SU-DHL-6 (cell line): ENCODE measurements around the gene DOCK1.

Experiments used
- H2AFZ ChIP-seq: fragments of 200-600 bp; sonication (generic); 2 replicates; pipeline ENCODE4 v1.6.1; 2014; ENCODE audit warnings: low read depth, mild to moderate bottlenecking, moderate library complexity, mixed read lengths, antibody characterized with exemption, low read length; ENCODE audit not compliant: severe bottlenecking
- H3F3A ChIP-seq: fragments of 200-600 bp; shearing (Covaris generic); 2 replicates; pipeline ENCODE4 v1.6.0; 2016; ENCODE audit warnings: antibody characterized with exemption, mild to moderate bottlenecking; ENCODE audit not compliant: insufficient read depth
- H3K27ac ChIP-seq: fragments of 200-600 bp; sonication (generic); 2 replicates; pipeline ENCODE4 v1.5.1; 2016; ENCODE audit warnings: low read depth, mild to moderate bottlenecking, low read length, moderate library complexity, mixed read lengths
- H3K27me3 ChIP-seq: fragments of 200-600 bp; sonication (generic), shearing (Covaris generic); 2 replicates; pipeline ENCODE4 v1.6.0; 2014; ENCODE audit warnings: mild to moderate bottlenecking, low read length
- H3K36me3 ChIP-seq: fragments of 200-600 bp; sonication (generic); 2 replicates; pipeline ENCODE4 v1.6.1; 2014; ENCODE audit warnings: mild to moderate bottlenecking, low read length, mixed read lengths
- H3K4me2 ChIP-seq: fragments of 300-600, 200-600 bp; shearing (Covaris generic), sonication (generic); 2 replicates; pipeline ENCODE4 v1.6.0; 2014; ENCODE audit warnings: low read length, low read depth, mild to moderate bottlenecking; ENCODE audit not compliant: poor library complexity, severe bottlenecking
- H3K4me3 ChIP-seq: fragments of 200-600 bp; sonication (generic); 2 replicates; pipeline ENCODE4 v1.5.1; 2014; ENCODE audit warnings: antibody characterized with exemption, low read length, mild to moderate bottlenecking, mixed read lengths; ENCODE audit not compliant: insufficient read depth, poor library complexity, severe bottlenecking
- H3K79me2 ChIP-seq: fragments of 200-600 bp; sonication (generic); 2 replicates; pipeline ENCODE4 v1.6.1; 2014; ENCODE audit warnings: mild to moderate bottlenecking, low read length, moderate library complexity; ENCODE audit not compliant: insufficient read depth
- H3K9ac ChIP-seq: fragments of 200-600 bp; sonication (generic); 2 replicates; pipeline ENCODE4 v1.7.0; 2014; ENCODE audit warnings: mild to moderate bottlenecking, low read length
- H3K9me2 ChIP-seq: fragments of 200-600 bp; sonication (generic); replicated peaks from 2 replicates; pipeline ENCODE4 v1.6.1; 2014; ENCODE audit warnings: low read length; ENCODE audit not compliant: insufficient read depth
- H3K9me3 ChIP-seq: fragments of 200-600 bp; sonication (generic); 2 replicates; pipeline ENCODE4 v1.6.1; 2014; ENCODE audit warnings: low read length, mixed read lengths; ENCODE audit not compliant: insufficient read depth
- H4K20me1 ChIP-seq: fragments of 200-600 bp; sonication (generic); 2 replicates; pipeline ENCODE4 v1.6.1; 2014; ENCODE audit warnings: low read depth, mild to moderate bottlenecking, antibody characterized with exemption, low read length, moderate library complexity, mixed read lengths
- CTCF ChIP-seq: fragments of 200-600 bp; sonication (generic); IDR thresholded peaks from one replicate; pipeline ENCODE4 v1.5.1; 2017; ENCODE audit warnings: antibody characterized with exemption, mild to moderate bottlenecking, low read length, moderate library complexity; ENCODE audit not compliant: insufficient read depth, poor library complexity, severe bottlenecking
- EZH2phosphoT487 ChIP-seq: fragments of 200-600 bp; sonication (generic), shearing (Covaris generic); conservative IDR thresholded peaks from 2 replicates; pipeline ENCODE4 v1.6.1; 2018; ENCODE audit warnings: mild to moderate bottlenecking, antibody characterized with exemption, low read length, moderate library complexity, mixed read lengths

DOCK1 gene

GRCh38 chr10:126929391-126929790 is 24.2 kb downstream of the DOCK1 start:
- Histone ChIP-seq H3K4me2 (no peak overlapping the region), H3K36me3 (no peaks in the 10 kb centered on the region), H3K27me3 (no peaks in the 10 kb centered on the region), H3K79me2 (no peaks in the 10 kb centered on the region), H3F3A (no peaks in the 10 kb centered on the region), H3K4me3 (no peak overlapping the region), H3K9me3 (no peaks in the 10 kb centered on the region), H3K9ac (no peak overlapping the region), H3K9me2 (no peaks in the 10 kb centered on the region), H2AFZ (no peak overlapping the region), H4K20me1 (no peaks in the 10 kb centered on the region), H3K27ac (no peak overlapping the region)
- TF ChIP-seq CTCF (no peak), EZH2phosphoT487 (no peak)

- Histone ChIP-seq H3K9ac (no peak overlapping the region), H3K27ac (no peak overlapping the region), H3F3A (no peaks in the 10 kb centered on the region), H3K9me2 (no peaks in the 10 kb centered on the region), H2AFZ (no peak overlapping the region), H3K79me2 (no peaks in the 10 kb centered on the region), H3K27me3 (no peaks in the 10 kb centered on the region), H4K20me1 (no peaks in the 10 kb centered on the region), H3K9me3 (no peaks in the 10 kb centered on the region), H3K4me2 (no peak overlapping the region), H3K36me3 (no peaks in the 10 kb centered on the region), H3K4me3 (no peak overlapping the region)
- TF ChIP-seq EZH2phosphoT487 (no peak), CTCF (no peak)
Observed at GRCh38 chr10:126930131-126930882, 25.1 kb downstream of the DOCK1 start.

GRCh38 chr10:126930883-126931503 is 25.8 kb downstream of the DOCK1 start:
- Histone ChIP-seq H4K20me1 (no peaks in the 10 kb centered on the region), H2AFZ (no peak overlapping the region), H3K9ac (no peak overlapping the region), H3K9me3 (no peaks in the 10 kb centered on the region), H3K36me3 (no peaks in the 10 kb centered on the region), H3K27ac (no peak overlapping the region), H3K79me2 (no peaks in the 10 kb centered on the region), H3F3A (no peaks in the 10 kb centered on the region), H3K4me3 (no peak overlapping the region), H3K27me3 (no peaks in the 10 kb centered on the region), H3K4me2 (no peak overlapping the region), H3K9me2 (no peaks in the 10 kb centered on the region)
- no peak for TF ChIP-seq EZH2phosphoT487
- TF ChIP-seq CTCF, result no peak
